GM18499 (cell line): ENCODE results near the gene ZNF747.
"Not testable (repeated sequence)": the region's sequence is repeated elsewhere in the genome, so short reads cannot be mapped to it uniquely, and the experiment has no call there.

Experiments used
- ATAC-seq: cut with Tn5 transposase; IDR thresholded peaks from one replicate; pipeline ENCODE4 v1.9.1; 2021; ENCODE audit warnings: moderate number of reproducible peaks; ENCODE audit not compliant: insufficient read depth, unreplicated experiment

Gene ZNF747

GRCh38 chr16:30557957-30558788, 23.5 kb upstream of the ZNF747 start, which contains the start of gene ZNF764:
Gene ZNF764 (minus strand): TSS chr16:30558374. CDS start chr16:30558182, 192 bp downstream.
- ATAC-seq, result peak; percentile 77

- ATAC-seq, result peak; percentile 3
Observed at GRCh38 chr16:30557707-30557956, 23.0 kb upstream of the ZNF747 start.

GRCh38 chr16:30556125-30556473, 21.4 kb upstream of the ZNF747 start:
- ATAC-seq, result no peak

GRCh38 chr16:30555315-30556124, 20.9 kb upstream of the ZNF747 start:
- no peak for ATAC-seq

GRCh38 chr16:30554557-30555314, 20.1 kb upstream of the ZNF747 start:
- ATAC-seq, result no peak

GRCh38 chr16:30553393-30553899, 18.8 kb upstream of the ZNF747 start:
- no peak for ATAC-seq

- no peak for ATAC-seq
Observed at GRCh38 chr16:30552956-30553355, 18.3 kb upstream of the ZNF747 start.

- ATAC-seq, result no peak
Observed at GRCh38 chr16:30551781-30552180, 17.1 kb upstream of the ZNF747 start.

- no peak for ATAC-seq
Observed at GRCh38 chr16:30548416-30549253, 14.0 kb upstream of the ZNF747 start.

GRCh38 chr16:30546115-30546514, 11.5 kb upstream of the ZNF747 start:
- no peak for ATAC-seq

GRCh38 chr16:30543067-30543466, 8.4 kb upstream of the ZNF747 start:
- ATAC-seq, result no peak

GRCh38 chr16:30541502-30542329, 7.1 kb upstream of the ZNF747 start:
- ATAC-seq, result no peak

GRCh38 chr16:30540916-30541464, 6.3 kb upstream of the ZNF747 start:
- not testable (repeated sequence) for ATAC-seq

GRCh38 chr16:30539986-30540526, 5.4 kb upstream of the ZNF747 start:
- ATAC-seq, result not testable (repeated sequence)

- ATAC-seq, result no peak
Observed at GRCh38 chr16:30539000-30539964, 4.6 kb upstream of the ZNF747 start.

- ATAC-seq, result not testable (repeated sequence)
Observed at GRCh38 chr16:30536391-30537024, 1.9 kb upstream of the ZNF747 start.

GRCh38 chr16:30535777-30536190, 1.1 kb upstream of the ZNF747 start:
- no peak for ATAC-seq
